ENCODE results near the gene UBR2. TPM values are rescaled to one million over a fixed set of nuclear protein-coding genes. Genes with fewer than 3 reads are reported as not detected.
"Not testable (repeated sequence)": the region's sequence is repeated elsewhere in the genome, so short reads cannot be mapped to it uniquely, and the experiment has no call there.

UBR2 gene
- total RNA-seq, 2 experiments from 2014 or later = 23.1 to 23.5 TPM

- no peak within 1 kb of the TSS for H3K27ac Mint-ChIP-seq
- no peaks in the 10 kb centered on the region for H3K9me3 Mint-ChIP-seq
- CTCF ChIA-PET = interaction anchor here (0.9 kb wide), 1 partner anchor 61 kb away, joined by 3 read pairs; no protein-coding TSS in a partner anchor
- H3K4me1 Mint-ChIP-seq (ENCODE audit: low read depth) = peaks cover 13% of the 10 kb centered on the region
- no peak within 1 kb of the TSS for H3K4me3 Mint-ChIP-seq
- intact Hi-C loops (cut with micrococcal nuclease) = no loop called here
- no peaks in the 10 kb centered on the region for H3K27me3 Mint-ChIP-seq (ENCODE audit: low read depth)
- no peak for DNase-seq
- H3K36me3 Mint-ChIP-seq (ENCODE audit: low read depth) = no peaks in the 10 kb centered on the region
Observed at GRCh38 chr6:42722497-42722896, 158.7 kb downstream of the UBR2 start, which contains the start of gene PRPH2. TSS of gene PRPH2 (minus strand) at chr6:42722597. CDS start at chr6:42722334, 263 bp downstream.

- no peak for DNase-seq
- Mint-ChIP-seq H3K4me1 (ENCODE audit: low read depth) (peaks cover 15% of the 10 kb centered on the region), H3K4me3 (no peak overlapping the region), H3K9me3 (no peaks in the 10 kb centered on the region), H3K27me3 (ENCODE audit: low read depth) (no peaks in the 10 kb centered on the region), H3K36me3 (ENCODE audit: low read depth) (no peaks in the 10 kb centered on the region), H3K27ac (no peak overlapping the region)
- CTCF ChIA-PET = interaction anchor here (1.5 to 3.5 kb wide), 3 partner anchors 28 to 63 kb away, joined by 3 to 41 read pairs (median 4); no protein-coding TSS in a partner anchor
- intact Hi-C loops (cut with micrococcal nuclease) = loop anchor here (5.0 kb wide), 1 partner anchor 57 kb away; the partner anchor contains the start of gene BICRAL
Observed at GRCh38 chr6:42724825-42725224, 161.0 kb downstream of the UBR2 start.

GRCh38 chr6:42726026-42726425 lies 162.2 kb downstream of the UBR2 start:
- intact Hi-C loops (cut with micrococcal nuclease) = loop anchor here (1.0 to 5.0 kb wide), 8 partner anchors 20 to 509 kb away; partner anchors contain the start of genes BICRAL, MRPS10, RPL7L1 and TBCC
- peak overlapping the region; percentile 76 for H3K4me3 Mint-ChIP-seq
- H3K27ac Mint-ChIP-seq = peak overlapping the region; percentile 91
- no peak for DNase-seq
- CTCF ChIA-PET = interaction anchor here (0.6 to 3.5 kb wide), 27 partner anchors 8 to 179 kb away, joined by 3 to 41 read pairs (median 4); partner anchors contain the start of gene RPL7L1
- H3K9me3 Mint-ChIP-seq = no peaks in the 10 kb centered on the region
- H3K4me1 Mint-ChIP-seq (ENCODE audit: low read depth) = peaks cover 15% of the 10 kb centered on the region
- H3K36me3 Mint-ChIP-seq (ENCODE audit: low read depth) = no peaks in the 10 kb centered on the region
- H3K27me3 Mint-ChIP-seq (ENCODE audit: low read depth) = no peaks in the 10 kb centered on the region

- H3K4me3 Mint-ChIP-seq = peak overlapping the region; percentile 76
- CTCF ChIA-PET = interaction anchor here (0.6 to 3.5 kb wide), 27 partner anchors 9 to 179 kb away, joined by 3 to 41 read pairs (median 4); partner anchors contain the start of gene RPL7L1
- peak overlapping the region; percentile 91 for H3K27ac Mint-ChIP-seq
- H3K27me3 Mint-ChIP-seq (ENCODE audit: low read depth) = no peaks in the 10 kb centered on the region
- peak; percentile 84 for DNase-seq
- H3K9me3 Mint-ChIP-seq = no peaks in the 10 kb centered on the region
- intact Hi-C loops (cut with micrococcal nuclease) = loop anchor here (1.0 to 5.0 kb wide), 8 partner anchors 20 to 509 kb away; partner anchors contain the start of genes BICRAL, MRPS10, RPL7L1 and TBCC
- no peaks in the 10 kb centered on the region for H3K36me3 Mint-ChIP-seq (ENCODE audit: low read depth)
- peaks cover 15% of the 10 kb centered on the region for H3K4me1 Mint-ChIP-seq (ENCODE audit: low read depth)
Observed at GRCh38 chr6:42726485-42727086, 162.8 kb downstream of the UBR2 start.

GRCh38 chr6:42727087-42727611 lies 163.3 kb downstream of the UBR2 start:
- H3K27ac Mint-ChIP-seq = peak overlapping the region; percentile 91
- H3K36me3 Mint-ChIP-seq (ENCODE audit: low read depth) = no peaks in the 10 kb centered on the region
- DNase-seq = peak; percentile 11

GRCh38 chr6:42727627-42728026 lies 163.8 kb downstream of the UBR2 start:
- intact Hi-C loops (cut with micrococcal nuclease) = loop anchor here (2.0 to 5.0 kb wide), 4 partner anchors 37 to 171 kb away; partner anchors contain the start of gene BICRAL

More at GRCh38 chr6:42727087-42727611, 163.3 kb downstream of the UBR2 start:
- H3K27me3 Mint-ChIP-seq (ENCODE audit: low read depth) = no peaks in the 10 kb centered on the region
- intact Hi-C loops (cut with micrococcal nuclease) = loop anchor here (2.0 to 5.0 kb wide), 4 partner anchors 36 to 172 kb away; partner anchors contain the start of gene BICRAL
- H3K9me3 Mint-ChIP-seq = no peaks in the 10 kb centered on the region
- peaks cover 15% of the 10 kb centered on the region for H3K4me1 Mint-ChIP-seq (ENCODE audit: low read depth)
- CTCF ChIA-PET = interaction anchor here (0.5 to 3.5 kb wide), 16 partner anchors 13 to 180 kb away, joined by 3 to 41 read pairs (median 5); partner anchors contain the start of gene RPL7L1
- H3K4me3 Mint-ChIP-seq = peak overlapping the region; percentile 76

GRCh38 chr6:42729731-42730130 lies 165.9 kb downstream of the UBR2 start:
- Mint-ChIP-seq H3K27ac (no peak overlapping the region), H3K9me3 (no peaks in the 10 kb centered on the region)

More at GRCh38 chr6:42727627-42728026, 163.8 kb downstream of the UBR2 start:
- H3K36me3 Mint-ChIP-seq (ENCODE audit: low read depth) = no peaks in the 10 kb centered on the region
- CTCF ChIA-PET = interaction anchor here (0.5 to 3.5 kb wide), 9 partner anchors 13 to 180 kb away, joined by 3 to 41 read pairs (median 5); no protein-coding TSS in a partner anchor
- no peaks in the 10 kb centered on the region for H3K9me3 Mint-ChIP-seq
- peaks cover 15% of the 10 kb centered on the region for H3K4me1 Mint-ChIP-seq (ENCODE audit: low read depth)
- H3K27me3 Mint-ChIP-seq (ENCODE audit: low read depth) = no peaks in the 10 kb centered on the region
- DNase-seq = no peak
- H3K27ac Mint-ChIP-seq = no peak overlapping the region
- peak overlapping the region; percentile 59 for H3K4me3 Mint-ChIP-seq

GRCh38 chr6:42733867-42734481 lies 170.1 kb downstream of the UBR2 start:
- CTCF ChIA-PET = interaction anchor here (0.7 kb wide), 1 partner anchor 72 kb away, joined by 3 read pairs; no protein-coding TSS in a partner anchor
- H3K36me3 Mint-ChIP-seq (ENCODE audit: low read depth); H3K9me3 Mint-ChIP-seq; H3K27ac Mint-ChIP-seq; H3K27me3 Mint-ChIP-seq (ENCODE audit: low read depth); DNase-seq; H3K4me1 Mint-ChIP-seq (ENCODE audit: low read depth); intact Hi-C loops (cut with micrococcal nuclease); H3K4me3 Mint-ChIP-seq: not testable (repeated sequence)

More at GRCh38 chr6:42729731-42730130, 165.9 kb downstream of the UBR2 start:
- H3K4me3 Mint-ChIP-seq = no peak overlapping the region
- CTCF ChIA-PET = interaction anchor here (0.6 to 2.1 kb wide), 6 partner anchors 29 to 503 kb away, joined by 3 to 7 read pairs (median 5); no protein-coding TSS in a partner anchor
- no peaks in the 10 kb centered on the region for H3K36me3 Mint-ChIP-seq (ENCODE audit: low read depth)
- DNase-seq = no peak
- intact Hi-C loops (cut with micrococcal nuclease) = loop anchor here (5.0 kb wide), 1 partner anchor 53 kb away; the partner anchor contains the start of gene BICRAL
- no peaks in the 10 kb centered on the region for H3K27me3 Mint-ChIP-seq (ENCODE audit: low read depth)
- H3K4me1 Mint-ChIP-seq (ENCODE audit: low read depth) = peaks cover 15% of the 10 kb centered on the region

- no peak overlapping the region for H3K27ac Mint-ChIP-seq
- intact Hi-C loops (cut with micrococcal nuclease) = no loop called here
- no peaks in the 10 kb centered on the region for H3K27me3 Mint-ChIP-seq (ENCODE audit: low read depth)
- no peaks in the 10 kb centered on the region for H3K4me1 Mint-ChIP-seq (ENCODE audit: low read depth)
- DNase-seq = no peak
- H3K36me3 Mint-ChIP-seq (ENCODE audit: low read depth) = no peaks in the 10 kb centered on the region
- H3K4me3 Mint-ChIP-seq = no peak overlapping the region
- no peaks in the 10 kb centered on the region for H3K9me3 Mint-ChIP-seq
- CTCF ChIA-PET = interaction anchor here (0.6 kb wide), 1 partner anchor 71 kb away, joined by 6 read pairs; no protein-coding TSS in a partner anchor
Observed at GRCh38 chr6:42735976-42736375, 172.1 kb downstream of the UBR2 start.

GRCh38 chr6:42740725-42741124 lies 176.9 kb downstream of the UBR2 start:
- intact Hi-C loops (cut with micrococcal nuclease) = loop anchor here (10.0 kb wide), 1 partner anchor 956 kb away; the partner anchor contains the start of genes PRICKLE4 and TOMM6
- H3K27me3 Mint-ChIP-seq (ENCODE audit: low read depth) = no peaks in the 10 kb centered on the region
- CTCF ChIA-PET = interaction anchor here (1.2 kb wide), 2 partner anchors 12 to 79 kb away, joined by 4 to 5 read pairs; no protein-coding TSS in a partner anchor
- no peak overlapping the region for H3K27ac Mint-ChIP-seq
- peaks cover 8% of the 10 kb centered on the region for H3K9me3 Mint-ChIP-seq
- H3K36me3 Mint-ChIP-seq (ENCODE audit: low read depth) = peaks cover 10% of the 10 kb centered on the region
- peaks cover 10% of the 10 kb centered on the region for H3K4me1 Mint-ChIP-seq (ENCODE audit: low read depth)
- no peak for DNase-seq
- no peak overlapping the region for H3K4me3 Mint-ChIP-seq

GRCh38 chr6:42742116-42742894 lies 178.5 kb downstream of the UBR2 start:
- DNase-seq = no peak
- intact Hi-C loops (cut with micrococcal nuclease) = loop anchor here (10.0 kb wide), 1 partner anchor 958 kb away; the partner anchor contains the start of genes PRICKLE4 and TOMM6
- Mint-ChIP-seq H3K4me1 (ENCODE audit: low read depth) (peaks cover 11% of the 10 kb centered on the region), H3K9me3 (peaks cover 8% of the 10 kb centered on the region), H3K27me3 (ENCODE audit: low read depth) (no peaks in the 10 kb centered on the region), H3K36me3 (ENCODE audit: low read depth) (peaks cover 12% of the 10 kb centered on the region), H3K4me3 (no peak overlapping the region), H3K27ac (no peak overlapping the region)
- CTCF ChIA-PET = interaction anchor here (0.6 to 1.0 kb wide), 6 partner anchors 15 to 210 kb away, joined by 3 to 6 read pairs (median 4); a partner anchor contains a TSS

All from activated naive CD4-positive, alpha-beta T cell treated with anti-CD3 and anti-CD28 coated beads for 36 hours (primary cell).